Tibial nerve (tissue), 4 donors: ENCODE measurements around the gene HNF4A.

Source experiments
- EP300 ChIP-seq, 2 donors: sonication (generic); formaldehyde crosslinking; IDR thresholded peaks; one replicate each; pipeline ENCODE4 v1.6.1; 2017; ENCODE audit warnings: antibody characterized with exemption in 2 of 2, mild to moderate bottlenecking in 1 of 2
- TF ChIP-seq, protein P1 (sequence below), 5 experiments: fragments of 200-600 bp in 3 of 5; fragments of 450-650 bp in 2 of 5; sonication (generic) in 3 of 5; IDR thresholded peaks; one replicate each; pipeline ENCODE4 v1.5.1; 2016 to 2019; ENCODE audit warnings: antibody characterized with exemption in 5 of 5, mild to moderate bottlenecking in 3 of 5, moderate library complexity in 2 of 5

DNA sequence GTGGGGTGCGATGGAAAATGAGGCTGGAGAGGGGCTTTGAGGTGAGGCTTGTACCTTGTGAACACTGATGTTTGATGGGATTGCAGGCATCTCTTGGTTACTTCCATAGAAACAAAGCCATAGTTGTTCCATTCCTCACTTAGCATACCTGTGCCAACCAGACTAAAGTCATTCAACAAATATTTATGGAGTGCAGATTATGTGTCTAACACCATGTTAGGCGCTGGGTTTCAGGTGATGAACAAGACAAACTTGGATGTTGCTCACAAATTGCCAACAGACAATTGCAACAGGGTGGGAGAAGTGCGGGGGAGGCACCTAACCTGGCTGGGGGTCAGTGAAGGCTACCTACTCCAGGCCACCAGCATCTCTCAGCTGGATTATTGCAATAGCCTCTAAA lies 121.7 kb downstream of the HNF4A start:
- TF ChIP-seq, protein P1, sequence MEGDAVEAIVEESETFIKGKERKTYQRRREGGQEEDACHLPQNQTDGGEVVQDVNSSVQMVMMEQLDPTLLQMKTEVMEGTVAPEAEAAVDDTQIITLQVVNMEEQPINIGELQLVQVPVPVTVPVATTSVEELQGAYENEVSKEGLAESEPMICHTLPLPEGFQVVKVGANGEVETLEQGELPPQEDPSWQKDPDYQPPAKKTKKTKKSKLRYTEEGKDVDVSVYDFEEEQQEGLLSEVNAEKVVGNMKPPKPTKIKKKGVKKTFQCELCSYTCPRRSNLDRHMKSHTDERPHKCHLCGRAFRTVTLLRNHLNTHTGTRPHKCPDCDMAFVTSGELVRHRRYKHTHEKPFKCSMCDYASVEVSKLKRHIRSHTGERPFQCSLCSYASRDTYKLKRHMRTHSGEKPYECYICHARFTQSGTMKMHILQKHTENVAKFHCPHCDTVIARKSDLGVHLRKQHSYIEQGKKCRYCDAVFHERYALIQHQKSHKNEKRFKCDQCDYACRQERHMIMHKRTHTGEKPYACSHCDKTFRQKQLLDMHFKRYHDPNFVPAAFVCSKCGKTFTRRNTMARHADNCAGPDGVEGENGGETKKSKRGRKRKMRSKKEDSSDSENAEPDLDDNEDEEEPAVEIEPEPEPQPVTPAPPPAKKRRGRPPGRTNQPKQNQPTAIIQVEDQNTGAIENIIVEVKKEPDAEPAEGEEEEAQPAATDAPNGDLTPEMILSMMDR (IDR thresholded peaks at IDR 0.05): no peak
- no peak for TF ChIP-seq EP300 (IDR thresholded peaks at IDR 0.05)
